Activated CD8-positive, alpha-beta memory T cell treated with anti-CD3 and anti-CD28 coated beads for 36 hours (primary cell): ENCODE data around the gene ARHGEF38. TPM values are rescaled to one million over a fixed set of nuclear protein-coding genes. Genes with fewer than 3 reads are reported as not detected.
"Not testable (repeated sequence)": the region's sequence is repeated elsewhere in the genome, so short reads cannot be mapped to it uniquely, and the experiment has no call there.

Experiments used
- CTCF ChIA-PET: fragments of 350-600 bp; sonication (Branson Sonifier 250); formaldehyde crosslinking; loops from one replicate; lab custom pipeline; 2021; ENCODE audit warnings: antibody characterized with exemption; lab: Charles Lee
- POLR2A ChIA-PET: fragments of 350-600 bp; sonication (Branson Sonifier 250); formaldehyde crosslinking; loops from one replicate; lab custom pipeline; 2021; ENCODE audit warnings: antibody characterized with exemption; lab: Charles Lee
- total RNA-seq, 2 experiments: library from RNA; stranded (reverse); gene quantifications; one replicate each; pipeline ENCODE4 v1.2.3, GENCODE V29; 2021

Gene ARHGEF38
- total RNA-seq, 2 experiments from 2014 or later: not detected

- ChIA-PET POLR2A (no interaction called here), CTCF (no interaction called here)
These were observed 85.2 kb downstream of the ARHGEF38 start for GRCh38 chr4:105637408-105638176.

DNA sequence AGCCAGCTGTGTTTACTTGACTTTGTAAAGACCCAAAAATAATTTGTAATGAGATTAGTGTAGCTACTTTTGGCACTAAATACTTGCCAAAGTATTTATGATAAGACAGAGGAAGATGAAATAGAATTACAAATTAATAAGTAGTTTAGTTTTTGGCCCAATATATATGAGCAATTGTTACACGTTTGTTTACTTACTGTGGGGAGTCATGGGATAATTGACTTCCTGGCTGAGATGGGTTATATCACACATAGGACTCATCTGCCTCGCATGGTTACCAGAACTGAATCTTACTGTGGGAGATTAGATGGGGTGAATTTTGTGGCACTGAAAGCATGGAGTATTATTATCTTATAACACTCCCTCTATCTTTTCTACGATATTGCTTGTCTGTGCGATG lies 89.4 kb downstream of the ARHGEF38 start:
- ChIA-PET POLR2A (no interaction called here), CTCF (no interaction called here)

GRCh38 chr4:105644257-105644656 lies 91.8 kb downstream of the ARHGEF38 start:
- ChIA-PET POLR2A (no interaction called here), CTCF (no interaction called here)

GRCh38 chr4:105645440-105645839 lies 93.0 kb downstream of the ARHGEF38 start:
- ChIA-PET CTCF (no interaction called here), POLR2A (no interaction called here)

GRCh38 chr4:105650190-105650589 lies 97.8 kb downstream of the ARHGEF38 start:
- POLR2A ChIA-PET: no interaction called here
- CTCF ChIA-PET: no interaction called here

DNA sequence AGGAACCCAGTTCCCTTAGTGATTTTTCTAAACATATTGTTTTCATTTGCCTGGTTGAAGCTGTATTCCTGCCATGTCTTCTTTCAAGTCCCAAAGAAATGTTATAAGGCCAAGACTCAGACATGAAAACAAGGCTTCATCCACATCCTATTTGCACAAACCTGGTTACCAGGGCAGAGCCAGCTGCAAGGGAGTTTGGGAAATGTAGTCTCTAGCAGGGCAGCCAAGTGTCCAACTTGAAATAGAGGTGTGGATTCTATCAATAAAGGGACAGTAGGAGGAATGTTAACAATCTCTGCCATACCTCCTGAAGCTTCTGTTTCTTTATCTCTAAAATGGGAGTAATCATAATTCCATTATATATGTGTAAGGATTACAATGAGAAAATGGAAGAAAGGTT lies 99.5 kb downstream of the ARHGEF38 start:
- ChIA-PET CTCF (no interaction called here), POLR2A (no interaction called here)

GRCh38 chr4:105652286-105652888 lies 100.0 kb downstream of the ARHGEF38 start:
- ChIA-PET CTCF (no interaction called here), POLR2A (no interaction called here)

DNA sequence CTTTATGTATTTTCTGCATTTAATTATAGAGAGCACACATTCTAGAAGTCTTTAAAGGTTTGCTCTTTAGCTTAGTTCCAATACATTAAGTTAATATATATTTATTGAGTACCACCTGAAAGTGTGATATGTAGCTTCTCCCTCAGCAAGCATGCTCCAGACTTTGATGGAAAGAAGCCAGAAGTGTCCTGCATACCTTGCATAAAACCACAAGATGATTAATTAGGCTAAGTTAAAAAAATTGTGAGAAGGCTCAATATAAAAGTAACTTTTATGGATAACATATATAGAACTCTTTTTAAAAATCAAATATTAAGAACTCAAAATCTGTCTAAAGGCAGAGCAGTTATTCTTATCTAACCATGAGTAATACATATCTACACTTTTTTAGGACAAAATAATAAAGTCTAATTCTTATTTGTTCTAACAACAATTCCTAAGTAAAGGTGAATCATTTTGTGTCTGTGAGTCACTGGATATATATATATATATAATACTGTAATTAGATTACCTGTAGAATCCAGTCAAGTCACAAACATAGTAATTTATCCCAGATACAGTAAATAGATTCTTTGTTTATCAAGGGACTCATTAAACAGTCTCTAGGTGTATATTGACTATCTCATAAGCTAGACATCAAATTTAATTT lies 104.8 kb downstream of the ARHGEF38 start:
- POLR2A ChIA-PET: no interaction called here
- CTCF ChIA-PET: no interaction called here

DNA sequence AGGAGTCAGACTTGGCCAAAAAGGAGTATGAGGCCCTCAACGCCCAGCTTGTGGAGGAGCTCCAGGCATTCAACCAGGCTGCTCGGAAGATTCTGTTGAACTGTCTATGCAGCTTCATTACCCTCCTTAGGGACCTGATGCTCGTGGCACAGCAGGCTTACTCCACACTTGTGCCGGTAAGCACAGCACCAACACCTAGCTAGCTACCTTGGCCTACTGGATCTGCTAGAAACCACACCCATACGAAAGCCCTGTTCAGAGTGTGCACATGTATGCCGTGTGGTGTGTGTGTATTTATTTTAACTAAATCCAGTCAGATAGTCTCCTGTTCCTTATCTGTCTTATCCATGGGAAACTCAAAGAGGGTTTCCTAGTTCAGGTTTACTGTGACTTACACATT lies 106.8 kb downstream of the ARHGEF38 start:
- CTCF ChIA-PET: interaction anchor here (1.2 kb wide), 1 partner anchor 56 kb away, joined by 3 read pairs; no protein-coding TSS in a partner anchor
- POLR2A ChIA-PET: interaction anchor here (1.0 kb wide), 1 partner anchor 49 kb away, joined by 3 read pairs; the partner anchor contains the start of genes GSTCD and INTS12

DNA sequence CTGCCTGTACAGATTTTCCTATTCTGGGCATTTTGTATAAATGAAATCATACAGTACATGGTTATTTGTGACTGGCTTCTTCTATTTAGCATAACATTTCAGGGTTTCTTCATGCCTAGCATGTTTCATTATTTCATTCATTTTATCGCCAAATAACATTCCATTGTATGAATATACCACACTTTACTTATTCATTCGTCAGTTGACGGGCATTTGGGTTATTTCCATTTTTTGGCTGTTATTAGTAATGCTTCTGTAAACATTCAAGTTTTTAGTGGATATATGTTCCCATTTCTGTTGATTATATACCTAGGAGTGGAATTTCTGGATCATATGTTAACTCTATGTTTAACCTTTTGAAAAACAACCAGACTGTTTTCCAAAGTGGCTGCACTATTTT lies 108.6 kb downstream of the ARHGEF38 start:
- CTCF ChIA-PET: no interaction called here

GRCh38 chr4:105662935-105663675 lies 110.7 kb downstream of the ARHGEF38 start:
- ChIA-PET POLR2A (no interaction called here), CTCF (interaction anchor here (1.3 kb wide), 1 partner anchor 30 kb away, joined by 4 read pairs; no protein-coding TSS in a partner anchor)

More for the DNA sequence above, 108.6 kb downstream of the ARHGEF38 start:
- POLR2A ChIA-PET: no interaction called here

- CTCF ChIA-PET: interaction anchor here (1.2 kb wide), 1 partner anchor 9 kb away, joined by 3 read pairs; no protein-coding TSS in a partner anchor
- POLR2A ChIA-PET: no interaction called here
These were observed 114.3 kb downstream of the ARHGEF38 start for GRCh38 chr4:105666693-105667092.

DNA sequence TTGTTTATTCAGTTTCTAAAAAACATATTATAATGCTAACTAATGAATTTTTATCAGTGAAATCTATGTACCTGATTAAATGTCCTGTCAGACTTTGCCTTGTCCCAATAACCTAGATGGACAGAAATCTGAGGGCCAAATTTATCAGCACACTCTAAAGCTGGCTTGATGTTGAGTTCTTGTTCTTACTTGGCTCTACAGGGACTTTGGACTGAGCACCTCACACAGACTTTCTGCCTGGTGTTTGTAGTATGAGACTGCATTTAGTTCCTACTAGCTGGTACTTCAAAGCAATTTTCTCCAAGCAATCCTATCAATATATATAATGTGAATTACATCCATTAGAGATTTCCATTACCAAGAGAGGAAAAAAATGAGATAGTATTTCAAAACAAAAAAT lies 118.3 kb downstream of the ARHGEF38 start:
- CTCF ChIA-PET: no interaction called here
- POLR2A ChIA-PET: no interaction called here

DNA sequence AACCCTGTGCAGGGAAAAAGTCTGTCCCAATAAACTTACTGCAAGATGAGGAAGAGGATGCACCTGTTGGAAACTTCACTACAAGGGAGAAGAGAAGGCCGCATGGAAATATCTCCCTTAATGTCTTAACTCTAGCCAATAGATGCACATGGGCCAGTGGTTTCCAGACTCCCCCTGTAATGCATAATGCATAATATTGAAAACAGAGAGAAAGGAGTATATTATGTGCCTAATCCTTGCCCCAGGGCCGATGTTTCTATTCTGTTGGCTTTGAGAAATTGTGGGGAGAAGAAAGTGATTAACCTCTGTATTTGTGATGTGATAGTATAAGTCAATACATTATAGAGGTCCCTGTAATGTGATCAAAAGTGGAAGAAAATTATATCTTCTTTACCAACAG lies 118.9 kb downstream of the ARHGEF38 start:
- POLR2A ChIA-PET: no interaction called here
- CTCF ChIA-PET: no interaction called here

GRCh38 chr4:105674011-105674410 lies 121.6 kb downstream of the ARHGEF38 start:
- ChIA-PET POLR2A (no interaction called here), CTCF (no interaction called here)

DNA sequence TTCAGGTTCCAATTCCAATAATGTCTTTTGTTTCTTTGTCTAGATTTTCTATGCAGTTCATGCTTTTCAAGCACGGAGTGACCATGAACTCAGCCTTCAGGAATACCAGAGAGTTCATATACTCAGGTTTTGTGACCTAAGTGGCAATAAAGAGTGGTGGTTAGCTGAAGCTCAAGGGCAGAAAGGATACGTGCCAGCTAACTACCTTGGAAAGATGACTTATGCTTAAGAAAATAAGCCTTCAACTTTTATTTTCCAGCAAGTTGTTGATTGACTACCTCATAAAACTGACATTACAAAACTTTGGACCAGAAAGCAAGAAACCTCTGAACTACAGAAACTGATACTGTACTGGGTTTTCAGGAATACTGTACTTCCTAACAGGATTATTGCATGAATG lies 125.3 kb downstream of the ARHGEF38 start:
- ChIA-PET CTCF (no interaction called here), POLR2A (no interaction called here)

DNA sequence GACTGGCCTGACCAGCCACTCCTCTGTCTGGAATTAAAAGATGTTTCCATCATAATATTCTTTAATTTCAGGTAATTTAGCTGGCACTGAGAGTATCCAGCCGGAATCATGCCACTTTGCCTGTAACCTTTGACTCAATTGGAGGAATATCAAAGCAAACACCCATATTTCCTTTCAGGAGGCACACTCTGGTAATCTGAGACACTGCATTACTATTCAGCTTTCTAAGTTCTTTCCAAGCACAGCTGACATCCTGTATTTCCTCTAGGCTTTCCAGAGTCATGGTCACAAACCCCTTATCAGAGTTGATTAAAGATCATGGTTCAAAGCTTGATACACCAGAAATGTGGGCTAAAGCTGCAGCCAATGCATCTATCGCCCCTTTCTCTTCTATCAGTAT lies 126.8 kb downstream of the ARHGEF38 start:
- CTCF ChIA-PET: no interaction called here
- POLR2A ChIA-PET: no interaction called here

DNA sequence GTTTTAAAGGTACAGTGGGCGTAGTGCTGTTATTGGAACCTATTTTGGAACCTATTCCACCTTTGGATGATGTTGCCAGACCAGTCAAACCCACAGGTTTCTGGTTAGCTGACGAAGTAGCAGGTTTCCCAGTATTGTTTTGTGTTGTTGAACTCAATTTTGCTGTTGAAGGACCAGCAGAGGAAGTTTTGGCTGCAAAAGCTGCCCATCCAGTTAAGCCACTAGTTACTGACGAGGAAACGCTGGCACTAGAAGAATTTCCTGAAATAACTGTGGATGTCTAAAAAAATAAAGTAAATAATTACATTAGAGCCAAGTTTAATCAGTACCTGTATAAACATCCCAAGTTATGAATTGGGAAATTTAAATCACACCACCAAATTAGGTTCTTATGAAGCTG lies 130.6 kb downstream of the ARHGEF38 start:
- ChIA-PET CTCF (no interaction called here), POLR2A (no interaction called here)

GRCh38 chr4:105686571-105686970 lies 134.2 kb downstream of the ARHGEF38 start:
- POLR2A ChIA-PET: no interaction called here
- CTCF ChIA-PET: no interaction called here

DNA sequence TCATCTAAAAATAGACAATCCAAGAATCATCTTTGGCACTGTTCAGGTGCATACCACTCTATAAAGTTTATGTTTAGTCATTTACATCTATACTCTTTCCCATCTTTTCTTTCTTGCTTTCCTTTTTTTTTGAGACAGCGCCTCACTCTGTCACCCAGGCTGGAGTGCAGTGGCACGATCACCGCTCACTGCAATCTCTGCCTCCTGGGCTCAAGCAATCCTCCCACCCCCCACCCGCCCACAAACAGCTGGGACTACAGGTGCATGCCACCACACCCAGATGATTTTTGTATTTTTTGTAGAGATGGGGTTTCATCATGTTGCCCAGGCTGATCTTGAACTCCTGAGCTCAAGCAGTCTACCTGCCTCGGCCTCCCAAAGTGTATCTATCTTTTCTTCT lies 142.4 kb downstream of the ARHGEF38 start:
- CTCF ChIA-PET, POLR2A ChIA-PET: not testable (repeated sequence)
